Measurements from ENCODE around the gene NPPB. TPM values are rescaled to one million over a fixed set of nuclear protein-coding genes. Genes with fewer than 3 reads are reported as not detected.

NPPB gene
- total RNA-seq, 2 donors from 2014 or later: not detected

DNA sequence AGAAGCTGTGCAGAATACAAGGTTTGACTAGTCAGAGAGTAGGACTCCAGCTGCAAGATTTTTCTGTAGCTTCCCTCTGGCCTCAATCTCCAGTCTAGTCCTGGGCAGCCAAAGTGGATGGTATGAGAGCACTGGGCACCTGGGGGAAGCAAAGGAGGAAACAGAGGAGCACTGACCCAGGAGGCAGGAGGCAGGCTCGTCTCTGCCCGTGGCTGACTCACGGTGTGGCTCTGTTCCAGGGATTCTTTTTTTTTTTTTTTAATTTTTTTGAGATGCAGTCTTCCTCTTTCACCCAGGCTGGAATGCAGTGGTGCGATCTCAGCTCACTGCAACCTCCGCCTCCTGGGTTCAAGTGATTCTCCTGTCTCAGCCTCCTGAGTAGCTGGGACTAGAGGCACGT lies 4.1 kb upstream of the NPPB start:
- DNase-seq (no peak), ATAC-seq (no peak)
- intact Hi-C loops (cut with DNase I, micrococcal nuclease): no loop called here

- intact Hi-C loops (cut with DNase I, micrococcal nuclease): no loop called here
- ATAC-seq (no peak), DNase-seq (no peak)
Observed at GRCh38 chr1:11860587-11860986, 1.8 kb upstream of the NPPB start.

GRCh38 chr1:11860083-11860482 lies 1.3 kb upstream of the NPPB start:
- no peak for DNase-seq
- ATAC-seq: no peak
- intact Hi-C loops (cut with DNase I, micrococcal nuclease): no loop called here

- DNase-seq (peak in 1 of 2 donors; percentile 69), ATAC-seq (peak; percentile 72)
- intact Hi-C loops (cut with DNase I, micrococcal nuclease): no loop called here
Observed at GRCh38 chr1:11858968-11859871, 475 bp upstream of the NPPB start.

- DNase-seq (no peak), ATAC-seq (no peak)
- intact Hi-C loops (cut with DNase I, micrococcal nuclease): no loop called here
Observed at GRCh38 chr1:11858158-11858557, 587 bp downstream of the NPPB start.

- no peak for DNase-seq
- no peak for ATAC-seq
- intact Hi-C loops (cut with DNase I, micrococcal nuclease): no loop called here
Observed at GRCh38 chr1:11857164-11857851, 1.4 kb downstream of the NPPB start.

- DNase-seq: no peak
- ATAC-seq: no peak
- intact Hi-C loops (cut with DNase I, micrococcal nuclease): no loop called here
Observed at GRCh38 chr1:11856698-11857097, 2.0 kb downstream of the NPPB start.

DNA sequence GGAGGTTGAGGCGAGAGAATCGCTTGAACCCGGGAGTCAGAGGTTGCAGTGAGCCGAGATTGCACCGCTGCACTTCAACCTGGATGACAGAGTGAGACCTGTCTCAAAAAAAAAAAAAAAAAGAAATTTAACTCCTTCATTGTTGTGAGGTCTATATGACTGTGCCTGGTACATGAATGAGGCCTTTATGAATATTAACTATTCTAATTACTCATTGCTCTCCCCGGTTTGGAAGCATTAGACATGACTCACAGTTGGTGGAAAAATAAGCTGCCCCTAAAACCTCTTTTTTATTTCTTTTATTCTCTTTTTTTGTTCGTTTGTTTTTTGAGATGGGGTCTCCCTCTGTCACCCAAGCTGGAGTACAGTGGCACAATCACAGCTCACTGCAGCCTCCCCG lies 3.3 kb downstream of the NPPB start:
- no peak for DNase-seq
- ATAC-seq: no peak
- intact Hi-C loops (cut with DNase I, micrococcal nuclease): no loop called here

GRCh38 chr1:11854519-11854918 lies 4.2 kb downstream of the NPPB start:
- intact Hi-C loops (cut with DNase I, micrococcal nuclease): no loop called here
- ATAC-seq (no peak), DNase-seq (no peak)

GRCh38 chr1:11851180-11851579 lies 7.6 kb downstream of the NPPB start:
- DNase-seq (no peak), ATAC-seq (no peak)
- intact Hi-C loops (cut with DNase I, micrococcal nuclease): no loop called here

DNA sequence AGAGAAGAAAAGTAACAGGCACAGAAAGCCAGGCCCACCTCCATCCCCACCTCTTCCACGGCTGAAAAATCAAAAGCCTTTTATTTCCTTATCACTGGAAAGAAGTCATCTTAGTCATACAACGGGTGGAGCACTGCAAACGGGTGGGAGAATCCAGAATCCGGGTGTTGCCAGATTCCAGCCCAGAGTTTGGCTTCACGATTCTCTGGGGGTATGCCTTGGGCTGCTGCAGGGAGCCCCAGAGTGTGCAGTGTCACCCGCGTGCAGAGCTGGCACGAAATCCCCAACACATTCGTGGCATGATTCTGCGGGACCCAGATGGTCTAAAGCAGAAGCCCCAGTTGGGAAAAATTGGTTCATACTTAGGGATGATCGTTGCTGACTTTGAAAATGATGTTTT lies 8.6 kb downstream of the NPPB start:
- ATAC-seq (no peak), DNase-seq (no peak)
- intact Hi-C loops (cut with DNase I, micrococcal nuclease): no loop called here

GRCh38 chr1:11848373-11848700 lies 10.4 kb downstream of the NPPB start:
- intact Hi-C loops (cut with DNase I, micrococcal nuclease): no loop called here
- DNase-seq (no peak), ATAC-seq (no peak)

GRCh38 chr1:11847667-11848372 lies 10.9 kb downstream of the NPPB start, which contains the start of gene NPPA:
NPPA (minus strand) TSS chr1:11847783; CDS start chr1:11847684, 99 bp downstream.
- DNase-seq (no peak), ATAC-seq (peak; percentile 26)
- intact Hi-C loops (cut with DNase I, micrococcal nuclease): no loop called here

- ATAC-seq (no peak), DNase-seq (no peak)
- intact Hi-C loops (cut with DNase I, micrococcal nuclease): no loop called here
Observed at GRCh38 chr1:11845641-11846335, 13.0 kb downstream of the NPPB start.

DNA sequence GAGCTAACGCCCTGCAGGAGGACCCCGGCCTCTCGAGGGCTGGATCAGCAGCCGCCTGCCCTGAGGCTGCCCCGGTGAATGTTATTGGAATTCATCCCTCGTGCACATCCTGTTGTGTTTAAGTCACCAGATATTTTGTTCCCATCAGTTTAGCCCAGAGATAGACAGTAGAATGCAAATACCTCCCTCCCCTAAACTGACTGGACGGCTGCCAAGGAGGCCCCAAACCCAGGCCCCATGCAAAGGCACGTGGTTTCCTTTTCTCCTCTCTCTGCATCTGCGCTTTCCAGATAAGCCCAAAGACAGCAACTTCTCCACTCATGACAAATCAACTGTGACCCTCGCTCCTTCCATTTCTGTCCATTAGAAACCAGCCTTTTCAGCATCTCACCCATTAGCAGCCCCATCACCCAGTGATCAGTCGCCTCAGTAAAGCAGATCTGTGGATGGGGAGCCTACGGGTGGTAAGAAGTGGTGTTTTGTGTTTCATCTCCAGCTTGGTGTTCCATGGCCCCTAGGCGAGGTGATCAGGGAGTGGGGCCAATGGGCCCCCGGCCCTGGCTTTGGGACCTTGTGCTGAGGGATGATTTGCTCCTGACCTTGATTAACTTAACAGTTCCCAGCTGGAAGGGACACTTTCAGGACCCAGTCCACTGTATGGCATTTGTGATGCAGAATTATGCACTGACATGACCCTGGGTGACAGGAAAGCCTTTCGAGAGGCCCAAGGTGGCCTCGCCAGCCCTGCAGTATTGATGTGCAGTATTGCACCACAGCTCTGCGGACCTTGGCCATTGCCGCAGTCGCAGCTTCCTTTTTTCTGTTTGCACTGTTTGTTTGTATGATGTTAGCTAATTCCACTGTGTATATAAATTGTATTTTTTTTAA lies 16.3 kb downstream of the NPPB start:
- intact Hi-C loops (cut with DNase I, micrococcal nuclease): no loop called here
- DNase-seq (peak in 1 of 2 donors; percentile 23), ATAC-seq (no peak)

DNA sequence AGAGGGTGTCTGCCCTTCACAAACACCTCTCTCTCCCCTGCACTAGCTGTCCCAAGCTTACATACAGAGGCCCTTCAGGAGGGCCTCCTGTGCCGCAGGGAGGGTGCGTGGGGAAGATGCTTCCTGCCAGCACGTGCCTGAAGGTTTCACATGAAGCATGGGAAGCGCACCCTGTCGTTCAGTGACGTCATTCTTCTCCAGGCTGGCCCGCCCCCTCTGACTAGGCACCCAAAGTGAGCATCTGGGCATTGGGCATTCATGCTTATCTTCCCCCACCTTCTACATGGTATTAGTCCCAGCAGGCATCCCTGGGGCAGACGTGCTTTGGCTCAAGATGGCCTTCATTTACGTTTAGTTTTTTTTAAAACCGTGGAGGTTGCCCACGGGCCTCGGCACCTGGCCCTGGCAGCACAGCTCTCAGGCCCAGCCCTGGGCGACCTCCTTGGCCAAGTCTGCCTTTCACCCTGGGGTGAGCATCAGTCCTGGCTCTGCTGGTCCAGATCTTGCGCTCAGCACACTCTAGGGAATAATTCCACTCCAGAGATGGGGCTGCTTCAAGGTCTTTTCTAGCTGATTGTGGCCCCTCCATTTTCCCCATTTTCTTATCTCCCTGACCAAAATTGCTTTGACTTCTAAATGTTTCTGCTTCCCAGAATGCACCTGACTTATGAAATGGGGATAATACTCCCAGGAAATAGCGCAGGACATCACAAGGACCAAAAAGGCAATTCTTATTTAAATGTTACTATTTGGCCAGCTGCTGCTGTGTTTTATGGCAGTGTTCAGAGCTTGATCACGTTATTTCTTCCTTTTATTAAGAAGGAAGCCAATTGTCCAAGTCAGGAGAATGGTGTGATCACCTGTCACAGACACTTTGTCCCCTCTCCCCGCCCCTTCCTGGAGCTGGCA lies 17.2 kb downstream of the NPPB start:
- DNase-seq: no peak
- intact Hi-C loops (cut with DNase I, micrococcal nuclease): no loop called here
- no peak for ATAC-seq
